Activated T-helper 9 cell treated with anti-CD3 and anti-CD28 coated beads, Interleukin-2, amount 50 U/mL, for 16 hours (primary cell): Measurements from ENCODE around the gene KDM5B.
A peak's percentile ranks its signal among the peaks of the same experiment; 100 is the strongest.

ENCODE experiments used
- DNase-seq: peaks from one replicate; pipeline ENCODE4 v3.0.0-alpha.2; 2020; ENCODE audit warnings: low read depth

KDM5B gene

GRCh38 chr1:202711949-202712635 is 96.1 kb downstream of the KDM5B start:
- no peak for DNase-seq

GRCh38 chr1:202710070-202711045 is 97.9 kb downstream of the KDM5B start, which contains the start of gene SYT2:
TSS of gene SYT2 (minus strand) at chr1:202710454. CDS start at chr1:202605772, 104,682 bp downstream.
- DNase-seq, result no peak

GRCh38 chr1:202709276-202710041 is 98.8 kb downstream of the KDM5B start:
- DNase-seq, result no peak

- DNase-seq, result no peak
These were observed 99.6 kb downstream of the KDM5B start for GRCh38 chr1:202708456-202709275.

DNA sequence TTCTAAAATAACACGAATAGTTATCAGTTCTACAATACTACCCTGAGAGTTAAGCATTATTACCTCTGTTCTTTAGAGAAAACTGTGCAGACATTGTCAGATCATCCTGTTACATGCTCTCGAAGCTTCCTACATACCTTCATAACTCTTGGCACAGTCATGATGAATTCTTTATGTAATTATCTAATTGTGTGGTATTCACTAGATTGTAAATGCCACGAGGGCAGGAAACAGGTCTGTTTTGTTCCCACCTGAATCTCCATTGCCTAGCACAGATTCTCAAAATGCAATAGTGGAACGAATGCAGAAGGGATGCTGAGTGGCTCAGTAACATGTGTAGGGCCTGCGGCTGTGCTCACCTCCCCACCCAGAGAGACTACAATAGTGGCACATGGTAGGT is 101.4 kb downstream of the KDM5B start:
- no peak for DNase-seq

DNA sequence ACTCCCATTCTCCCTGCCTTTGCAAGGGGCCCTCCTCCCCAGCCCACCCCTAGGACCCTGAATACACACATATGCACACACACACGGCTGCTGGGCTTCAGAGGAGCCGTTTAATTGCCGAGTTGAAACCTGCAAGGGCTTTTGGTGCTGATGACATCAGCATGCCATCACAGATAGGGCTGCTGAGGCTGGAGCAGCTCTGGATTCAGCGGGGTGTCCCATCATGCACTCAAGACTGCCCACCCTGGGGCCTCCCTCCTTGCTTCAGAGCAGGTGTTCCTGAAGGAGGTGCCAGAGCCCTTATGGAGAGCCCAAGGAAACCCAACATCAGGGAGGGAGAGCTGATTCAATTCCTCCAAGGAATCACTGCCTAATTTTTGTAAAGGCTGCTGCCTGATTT is 103.6 kb downstream of the KDM5B start:
- no peak for DNase-seq

DNA sequence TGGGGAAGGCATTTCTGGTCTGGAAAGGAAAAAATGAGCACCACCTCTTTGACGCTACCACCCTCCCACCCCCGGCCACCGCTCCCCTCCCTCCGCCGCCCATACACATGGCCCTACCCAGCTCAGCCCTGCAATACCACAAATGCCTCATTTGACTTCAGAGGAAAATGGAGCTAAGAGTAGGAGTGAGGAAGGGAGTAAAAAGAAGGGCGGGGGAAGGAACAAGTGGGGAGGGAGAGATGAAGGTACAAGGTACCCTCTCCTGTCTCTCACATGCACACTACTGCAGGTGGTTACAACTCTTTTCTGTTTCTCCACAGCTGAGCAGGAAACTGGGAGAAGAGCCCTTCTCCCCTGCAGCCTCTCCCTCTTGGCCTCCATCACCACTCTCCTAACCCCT is 105.0 kb downstream of the KDM5B start:
- no peak for DNase-seq

GRCh38 chr1:202702088-202702487 is 106.1 kb downstream of the KDM5B start:
- no peak for DNase-seq

DNA sequence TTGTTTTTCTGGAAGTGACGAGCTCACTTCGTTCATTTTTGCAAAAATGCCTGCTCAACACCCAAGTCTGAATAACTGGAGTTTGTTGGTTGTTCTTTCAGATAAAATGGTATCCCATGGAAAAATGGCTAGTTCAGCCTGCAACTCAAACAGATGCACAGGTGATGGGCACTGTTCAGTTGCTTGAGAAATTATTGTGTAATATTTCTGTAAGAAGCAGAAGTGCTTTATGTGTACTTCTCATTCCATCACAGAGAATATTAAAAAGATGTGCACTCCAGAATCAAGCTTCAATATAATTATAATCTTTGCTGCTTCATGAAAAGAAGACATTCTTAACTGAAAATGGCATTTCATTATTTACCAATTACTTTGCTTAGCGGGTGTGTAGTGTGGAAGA is 107.0 kb downstream of the KDM5B start:
- no peak for DNase-seq

GRCh38 chr1:202700061-202700460 is 108.2 kb downstream of the KDM5B start:
- no peak for DNase-seq

DNA sequence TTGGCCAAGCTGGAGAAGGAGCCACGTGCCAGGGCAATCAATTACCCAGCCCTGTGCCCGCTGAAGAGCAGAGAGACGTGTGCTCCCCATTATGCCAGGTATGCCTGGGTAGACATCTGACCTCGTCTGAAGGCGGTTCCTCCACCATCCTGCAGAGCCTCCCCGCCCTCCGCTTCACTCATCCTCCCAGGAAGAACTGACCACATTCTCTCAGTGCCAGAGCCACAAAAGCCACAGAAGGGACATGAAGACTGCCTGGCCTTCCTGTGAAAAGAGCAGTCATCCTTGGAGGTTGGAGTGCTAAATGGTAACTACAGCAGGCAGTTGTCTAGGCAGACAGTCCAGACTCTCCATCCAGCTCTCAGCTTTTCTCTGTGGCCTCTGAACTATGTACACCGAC is 109.9 kb downstream of the KDM5B start:
- DNase-seq, result no peak

GRCh38 chr1:202697038-202697437 is 111.2 kb downstream of the KDM5B start:
- DNase-seq, result no peak

DNA sequence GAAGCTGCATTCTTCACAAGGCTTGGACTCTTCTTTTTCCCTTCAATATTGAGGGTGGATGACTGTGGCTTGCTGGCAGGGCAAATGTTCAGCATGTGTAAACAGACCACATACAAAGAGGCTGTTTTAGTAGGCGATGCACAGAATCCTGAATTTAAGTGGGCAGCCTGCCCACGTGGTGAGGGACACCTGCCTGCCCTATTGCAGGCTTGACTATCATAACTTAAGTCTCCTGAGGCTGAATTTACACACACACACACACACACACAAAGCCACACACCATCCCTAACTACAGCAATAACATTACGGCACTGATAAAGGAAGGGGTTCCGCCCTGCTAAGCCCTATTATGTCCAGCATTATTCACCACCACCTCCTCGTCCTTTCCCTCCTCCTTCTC is 113.9 kb downstream of the KDM5B start:
- DNase-seq, result no peak

- peak; percentile 21 for DNase-seq
These were observed 115.2 kb downstream of the KDM5B start for GRCh38 chr1:202692959-202693555.

GRCh38 chr1:202691816-202692215 is 116.4 kb downstream of the KDM5B start:
- no peak for DNase-seq

DNA sequence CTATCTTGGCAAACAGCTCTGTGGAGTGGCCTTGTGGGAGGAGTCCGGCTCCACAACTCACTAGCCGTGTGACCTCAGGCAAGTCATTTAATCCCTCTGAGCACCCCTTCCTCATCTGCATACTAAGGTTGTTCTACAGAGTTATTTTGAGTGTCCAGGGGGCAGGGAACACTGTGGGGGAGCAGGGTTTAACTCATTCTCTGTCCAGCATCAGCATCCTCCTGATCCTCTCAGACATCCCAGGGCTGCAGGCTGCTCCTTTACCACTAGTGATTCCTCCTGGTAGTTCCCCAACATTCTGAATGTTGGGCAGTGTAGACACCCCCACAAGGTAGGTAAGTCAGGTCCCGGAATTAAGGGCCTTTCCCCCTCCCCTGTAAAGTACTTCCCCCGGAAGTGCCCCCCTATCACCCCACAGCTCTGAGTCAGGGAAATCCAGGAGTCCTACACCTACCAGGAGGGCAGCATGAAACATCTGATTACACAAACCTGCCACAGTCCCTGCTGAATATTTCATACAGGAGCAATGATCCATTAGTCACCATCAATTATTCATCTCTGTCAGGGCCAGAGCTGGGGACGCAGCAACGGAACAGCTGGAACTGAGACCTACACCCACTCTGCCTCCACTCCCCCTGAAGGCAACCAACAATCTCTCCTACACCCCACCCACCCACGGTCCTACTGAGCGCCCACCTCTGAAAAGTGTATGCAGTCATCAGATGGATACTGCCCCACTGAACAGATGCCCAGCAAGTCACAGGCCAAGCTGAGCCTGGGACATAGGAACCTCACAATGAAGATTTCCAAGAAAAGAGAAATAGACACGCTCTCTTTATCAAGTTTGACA is 118.5 kb downstream of the KDM5B start:
- DNase-seq, result no peak

GRCh38 chr1:202689082-202689481 is 119.1 kb downstream of the KDM5B start:
- no peak for DNase-seq

DNA sequence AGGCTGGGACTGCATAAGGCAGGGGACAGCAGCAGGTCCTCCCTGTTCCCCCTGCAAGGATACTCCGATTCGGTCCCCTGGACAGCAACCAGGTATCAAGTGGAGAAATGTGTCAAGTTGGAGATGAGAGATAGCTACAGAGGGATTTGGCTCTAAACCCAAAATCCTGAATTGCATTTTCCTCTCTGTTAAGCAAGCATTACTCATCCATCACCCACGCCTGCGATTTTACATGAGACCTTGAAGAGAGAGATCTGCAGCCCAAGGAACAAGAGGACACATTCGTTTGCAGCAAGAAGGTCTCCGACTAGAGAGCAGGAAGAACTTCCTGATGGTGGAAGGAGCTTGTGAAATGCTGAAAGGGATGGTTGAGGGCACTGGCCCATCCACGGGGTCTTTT is 119.8 kb downstream of the KDM5B start:
- DNase-seq, result no peak

GRCh38 chr1:202687798-202688197 is 120.4 kb downstream of the KDM5B start:
- DNase-seq, result no peak

- DNase-seq, result no peak
These were observed 120.9 kb downstream of the KDM5B start for GRCh38 chr1:202687370-202687769.
